HL-60/S4 treated with phorbol 12-myristate 13-acetate at 8.2 ng/mL for 4 days and 3 days (cell line): ENCODE measurements around the gene EPB42.
"Not testable (repeated sequence)": the region's sequence is repeated elsewhere in the genome, so short reads cannot be mapped to it uniquely, and the experiment has no call there.

ENCODE experiments used
- in situ Hi-C: fragments of 300-500 bp; cut with MboI; formaldehyde crosslinking; loops from 2 replicates; pipeline ENCODE4 v1.15.0; 2022; ENCODE audit warnings: low sequenced_read_pairs

Gene EPB42

DNA sequence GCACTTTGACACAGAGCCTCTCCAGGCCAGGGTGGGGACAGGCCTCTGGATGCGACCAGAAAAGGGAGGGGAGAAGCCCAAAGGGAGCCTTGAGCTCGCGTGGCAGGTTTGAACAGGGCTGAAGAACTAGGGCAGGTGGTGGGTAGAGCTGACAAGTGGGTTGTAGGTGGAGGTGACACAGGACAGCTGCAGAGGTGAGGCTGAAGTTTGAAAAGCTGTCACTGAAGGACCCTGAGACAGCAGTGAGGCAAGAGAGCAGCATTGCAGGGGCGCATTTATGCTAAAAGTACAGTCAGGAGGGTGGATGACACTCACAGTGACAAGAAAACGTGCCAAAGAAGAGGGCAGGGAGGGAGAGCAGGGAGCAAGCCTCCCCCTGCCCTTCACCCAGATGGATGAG, 21.8 kb upstream of the EPB42 start:
- in situ Hi-C loops = no loop called here

DNA sequence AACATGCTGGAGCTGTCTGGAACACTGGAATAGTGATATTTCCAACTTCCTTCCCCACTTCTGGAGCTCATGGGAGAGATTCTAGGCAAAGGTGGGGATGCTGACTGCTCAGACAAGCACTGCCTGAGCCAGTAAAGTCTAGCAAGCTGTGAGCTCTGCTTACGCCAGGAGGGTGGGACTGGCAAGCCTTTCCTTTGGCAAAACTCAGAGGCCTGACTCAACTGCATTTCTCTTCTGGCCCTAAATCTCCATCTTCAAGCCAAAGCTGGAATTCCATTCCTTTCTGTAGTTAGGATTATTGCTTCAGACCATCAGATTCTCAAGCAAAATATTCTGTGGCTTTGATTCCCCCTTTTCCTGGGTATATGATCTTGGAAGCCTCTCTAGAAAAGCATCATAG, 20.3 kb upstream of the EPB42 start:
- in situ Hi-C loops = no loop called here

DNA sequence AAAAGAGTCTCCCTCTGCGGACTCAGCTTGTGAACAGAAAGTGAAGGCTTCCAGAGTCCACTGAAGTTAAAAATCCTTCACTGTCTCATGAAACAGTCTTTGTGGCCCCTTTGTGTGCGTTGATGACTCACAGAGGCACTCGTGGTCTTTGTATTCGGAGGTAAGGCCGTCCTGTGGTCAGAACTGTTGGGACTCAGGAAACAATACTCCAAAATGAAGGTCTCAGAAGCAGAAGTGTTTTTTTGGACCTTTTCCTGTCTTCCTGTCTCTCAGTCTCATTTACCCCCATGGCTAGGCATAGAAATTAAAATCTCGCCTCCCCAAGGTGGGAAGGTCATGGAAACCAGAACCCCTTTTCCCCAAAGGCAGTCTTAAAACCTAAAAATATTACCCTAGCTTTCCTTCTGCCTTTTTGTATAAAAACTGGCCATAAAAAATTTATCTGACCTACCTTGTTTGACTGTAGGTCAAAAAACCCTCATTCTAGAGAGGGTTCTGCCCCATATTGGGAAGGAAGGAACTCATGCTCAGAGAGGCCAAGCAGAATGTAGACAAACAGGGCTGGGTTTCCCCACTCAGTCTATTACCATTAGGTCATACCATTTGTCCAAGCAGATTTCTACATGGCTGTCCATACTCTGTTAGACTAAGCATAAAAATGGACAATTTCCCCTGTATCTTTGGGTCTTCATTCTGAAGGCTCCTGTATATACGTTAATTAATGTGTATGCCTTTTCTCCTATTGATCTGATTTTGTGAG, 19.1 kb upstream of the EPB42 start:
- in situ Hi-C loops = loop anchor here (5.0 kb wide), 1 partner anchor 37 kb away; no protein-coding TSS in a partner anchor

- in situ Hi-C loops = loop anchor here (5.0 kb wide), 1 partner anchor 39 kb away; no protein-coding TSS in a partner anchor
Observed at GRCh38 chr15:43238671-43239131, 17.9 kb upstream of the EPB42 start.

- in situ Hi-C loops = loop anchor here (5.0 kb wide), 1 partner anchor 39 kb away; no protein-coding TSS in a partner anchor
Observed at GRCh38 chr15:43237842-43238470, 17.1 kb upstream of the EPB42 start.

DNA sequence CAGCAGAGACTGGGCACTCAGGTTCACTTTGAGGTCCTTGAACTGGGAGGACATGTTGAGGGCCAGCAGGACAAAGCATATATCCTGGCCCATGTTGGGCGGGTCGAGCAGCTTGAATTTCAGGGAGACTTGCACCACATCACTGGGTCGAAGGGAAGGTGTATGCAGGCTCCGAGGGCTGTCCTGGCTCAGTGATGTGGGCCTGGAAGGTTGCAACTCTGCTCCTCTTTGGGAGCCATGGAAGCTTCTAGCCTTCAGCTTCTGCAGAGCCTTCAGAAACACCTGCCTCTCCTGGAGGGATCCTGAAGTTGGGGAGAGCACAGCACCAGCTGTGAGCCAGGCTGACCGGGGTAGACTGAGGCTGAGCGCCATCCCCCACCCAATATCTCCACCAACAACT, 14.7 kb upstream of the EPB42 start:
- in situ Hi-C loops = loop anchor here (5.0 kb wide), 1 partner anchor 42 kb away; no protein-coding TSS in a partner anchor

DNA sequence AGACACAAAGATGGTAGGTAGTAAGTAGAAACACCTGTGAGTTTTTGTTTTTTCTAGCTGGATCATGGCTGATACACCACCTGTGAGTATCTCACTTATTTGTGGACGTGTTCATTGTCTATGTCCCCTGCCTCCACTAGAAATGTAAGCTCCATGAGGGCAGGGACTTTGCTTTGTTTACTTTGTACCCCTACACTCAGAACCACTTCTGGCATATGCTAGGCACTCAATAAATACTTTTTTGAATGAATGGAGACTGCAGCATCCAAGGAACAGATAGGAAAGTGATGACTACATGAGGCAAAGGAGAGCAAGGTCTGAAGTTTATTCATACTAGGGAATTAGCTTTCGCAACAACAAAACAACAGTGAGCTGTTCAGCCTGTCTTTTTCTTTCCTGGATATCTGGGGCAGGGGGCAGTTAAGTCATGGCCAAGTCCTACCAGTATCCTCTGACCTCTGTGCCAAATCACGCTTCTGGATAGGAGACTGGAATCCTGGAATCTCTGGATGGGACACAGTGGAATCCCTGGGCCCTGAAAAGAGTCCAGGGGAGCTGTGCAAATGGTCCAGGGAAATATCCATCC, 11.6 kb upstream of the EPB42 start:
- in situ Hi-C loops = no loop called here

GRCh38 chr15:43230640-43231115, 9.9 kb upstream of the EPB42 start:
- in situ Hi-C loops = no loop called here

DNA sequence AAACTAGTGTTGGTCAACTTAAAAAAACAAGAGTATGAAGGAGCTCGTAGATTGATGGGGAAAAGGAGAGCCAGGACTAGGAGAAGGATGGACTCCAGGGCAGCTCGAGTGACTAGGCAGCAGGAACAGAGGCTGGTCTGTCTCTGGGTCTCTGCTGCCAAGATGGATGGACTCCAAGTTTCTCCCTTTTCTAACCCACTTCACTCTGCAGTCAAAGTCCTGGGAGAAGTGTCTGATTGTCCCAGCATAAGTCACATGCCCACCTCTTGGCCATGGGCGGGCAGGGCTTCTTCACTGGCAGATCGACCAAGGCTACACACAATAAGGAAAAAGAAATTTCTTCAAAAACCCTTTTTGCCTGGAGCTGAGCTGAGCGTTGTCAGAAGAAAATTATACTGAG, 9.2 kb upstream of the EPB42 start:
- in situ Hi-C loops = no loop called here

GRCh38 chr15:43226436-43227305, 5.9 kb upstream of the EPB42 start:
- in situ Hi-C loops = no loop called here

GRCh38 chr15:43225950-43226255, 5.1 kb upstream of the EPB42 start:
- in situ Hi-C loops = not testable (repeated sequence)

GRCh38 chr15:43225201-43225949, 4.6 kb upstream of the EPB42 start:
- in situ Hi-C loops = no loop called here

- in situ Hi-C loops = no loop called here
Observed at GRCh38 chr15:43221422-43221821, 604 bp upstream of the EPB42 start.

DNA sequence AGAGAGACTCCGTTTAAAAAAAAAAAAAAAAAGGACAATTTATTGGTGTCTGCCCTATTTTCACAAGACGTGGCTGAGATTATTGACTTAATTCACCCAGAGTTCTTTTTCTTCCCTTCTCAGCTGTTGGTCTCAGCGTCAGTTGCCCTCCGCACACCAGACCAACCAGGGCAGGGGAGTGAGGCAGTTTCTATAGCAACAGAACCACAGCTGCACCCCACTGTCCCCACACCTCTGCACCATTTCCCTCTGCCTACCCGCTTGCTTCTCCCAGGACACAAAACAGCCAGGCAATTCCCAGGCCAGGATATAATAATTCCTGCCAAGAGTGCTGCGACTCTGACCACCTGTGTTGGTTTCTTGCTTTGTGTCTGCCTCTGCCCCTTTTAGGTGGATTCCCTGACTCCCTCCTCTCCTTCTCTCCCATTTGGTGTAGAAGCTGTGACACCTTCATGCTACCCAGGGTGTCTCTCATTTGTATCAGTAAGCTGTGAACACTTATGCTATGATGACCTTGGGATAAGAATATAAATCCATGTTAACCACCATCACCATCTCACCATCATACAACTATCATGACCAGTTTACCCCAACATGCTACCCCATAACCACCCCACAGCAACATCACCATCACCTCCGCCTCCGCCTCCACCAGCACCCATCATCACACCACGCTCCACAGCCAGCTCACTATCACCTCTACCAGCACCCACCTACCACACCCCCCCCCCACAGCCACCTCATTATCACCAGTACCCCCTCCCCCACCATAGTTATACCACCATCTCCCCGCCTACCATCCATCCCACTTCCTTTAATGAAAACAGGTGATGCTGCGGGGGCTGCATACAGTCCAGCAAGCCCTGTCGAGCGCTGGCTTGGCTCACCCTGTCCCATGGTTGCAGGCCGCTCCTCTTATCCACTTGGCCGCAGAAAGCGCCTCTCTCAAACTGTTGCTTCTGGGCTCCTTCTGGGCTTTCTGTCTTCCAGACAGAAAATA, 589 bp downstream of the EPB42 start:
- in situ Hi-C loops = no loop called here

GRCh38 chr15:43218908-43219706, 1.7 kb downstream of the EPB42 start:
- in situ Hi-C loops = no loop called here

DNA sequence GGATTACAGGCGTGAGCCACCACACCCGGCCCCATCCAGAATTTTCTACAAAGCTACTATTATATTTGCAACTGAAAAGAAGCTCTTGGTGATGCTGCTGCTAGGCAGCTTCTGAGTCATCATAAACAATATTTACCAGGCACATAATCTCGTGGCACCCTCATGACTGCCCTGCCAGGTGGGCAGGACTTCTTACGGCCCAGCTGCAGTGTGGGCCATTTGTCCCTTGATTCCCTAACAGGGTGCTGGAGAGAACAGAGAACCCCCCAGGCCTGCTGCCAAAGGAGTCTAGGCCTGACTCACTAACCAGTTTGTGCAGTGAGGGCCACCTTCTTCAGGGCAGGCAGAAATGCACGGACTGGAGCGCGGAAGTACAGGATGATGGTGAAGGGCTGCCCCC, 4.9 kb downstream of the EPB42 start:
- in situ Hi-C loops = no loop called here

DNA sequence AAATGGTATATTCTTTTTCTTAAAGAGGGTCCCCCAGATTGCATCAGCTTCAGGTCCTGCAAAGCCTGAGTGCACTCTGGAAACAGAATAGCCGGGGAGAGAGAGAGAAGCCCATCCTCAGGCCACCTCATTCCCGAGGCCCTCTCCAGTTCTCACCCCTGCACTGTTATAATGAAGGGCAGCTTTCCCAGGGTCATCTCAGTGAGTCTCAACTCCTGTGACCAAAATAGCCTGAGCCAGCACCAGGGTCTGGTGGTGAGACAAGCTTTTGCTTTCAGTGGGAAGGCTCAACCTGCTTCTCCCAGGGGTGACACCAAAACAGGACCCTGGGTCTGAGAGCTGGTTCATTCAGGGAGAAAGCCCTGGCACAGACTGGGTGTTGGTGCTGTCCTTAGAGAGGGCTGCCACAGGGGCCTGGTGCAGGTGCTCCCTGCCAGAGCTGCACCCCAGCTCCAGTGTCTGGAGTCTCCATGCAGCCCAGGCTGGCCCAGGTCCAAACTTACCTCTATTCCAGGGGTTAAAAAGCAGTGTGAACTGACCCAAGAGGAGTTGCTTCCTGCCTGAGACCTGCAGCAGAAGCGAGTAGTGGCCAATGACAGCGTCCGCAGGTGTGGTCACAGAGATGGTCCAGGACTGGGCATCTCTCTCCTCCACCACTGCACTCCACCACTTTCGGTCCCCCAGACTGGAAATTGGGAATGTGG, 6.1 kb downstream of the EPB42 start:
- in situ Hi-C loops = no loop called here

- in situ Hi-C loops = no loop called here
Observed at GRCh38 chr15:43214169-43214568, 6.6 kb downstream of the EPB42 start.
